HFFc6 (cell line): ENCODE results near the gene PARP8. TPM values are rescaled to one million over a fixed set of nuclear protein-coding genes. Genes with fewer than 3 reads are reported as not detected.

ENCODE experiments used
- DNase-seq: peaks from one replicate; pipeline ENCODE4 v3.0.0-alpha.2; 2018
- H3K27ac Mint-ChIP-seq: 2 replicates; pipeline ENCODE4 v1.8.0; 2020; ENCODE audit warnings: mild to moderate bottlenecking, mixed read lengths
- H3K27me3 Mint-ChIP-seq: 2 replicates; pipeline ENCODE4 v1.8.0; 2021; ENCODE audit warnings: mild to moderate bottlenecking, moderate library complexity, mixed read lengths; ENCODE audit not compliant: insufficient read depth
- H3K36me3 Mint-ChIP-seq: 2 replicates; pipeline ENCODE4 v1.8.0; 2021; ENCODE audit warnings: low read depth, mixed read lengths
- H3K4me1 Mint-ChIP-seq: 2 replicates; pipeline ENCODE4 v1.8.0; 2020; ENCODE audit warnings: low read depth, mixed read lengths
- H3K4me3 Mint-ChIP-seq: 2 replicates; pipeline ENCODE4 v1.8.0; 2020; ENCODE audit warnings: mild to moderate bottlenecking, moderate library complexity, mixed read lengths
- H3K9me3 Mint-ChIP-seq: 2 replicates; pipeline ENCODE4 v1.8.0; 2020; ENCODE audit warnings: mild to moderate bottlenecking, mixed read lengths
- CTCF ChIP-seq: fragments of 200-600 bp; sonication (generic); IDR thresholded peaks from 2 replicates; pipeline ENCODE4 v1.5.0; 2021; ENCODE audit warnings: antibody characterized with exemption, mild to moderate bottlenecking
- total RNA-seq, 6 experiments: library from RNA; stranded (reverse); fragmentation: NEBNext Ultra II Directional; extraction: Animal tissue kit (Norgen Biotek cat#: 25700); gene quantifications; 2 replicates in 1 of 6; 3 replicates in 5 of 6; pipeline ENCODE4 v1.2.3, GENCODE V29; 2021

The PARP8 gene
- total RNA-seq, 6 experiments from 2014 or later, result 0.71 to 5.5 (median 0.81) TPM

GRCh38 chr5:50873595-50874277 is 207.3 kb downstream of the PARP8 start:
- no peak for TF ChIP-seq CTCF
- peaks cover 29% of the 10 kb centered on the region for H3K9me3 Mint-ChIP-seq
- no peaks in the 10 kb centered on the region for H3K27me3 Mint-ChIP-seq

GRCh38 chr5:50874306-50875001 is 208.0 kb downstream of the PARP8 start:
- H3K27me3 Mint-ChIP-seq, result no peaks in the 10 kb centered on the region; the same call in 1 of the 2 replicates
- TF ChIP-seq CTCF, result no peak
- H3K4me1 Mint-ChIP-seq, result no peaks in the 10 kb centered on the region
- H3K4me3 Mint-ChIP-seq, result no peak overlapping the region
- H3K27ac Mint-ChIP-seq, result no peak overlapping the region
- H3K9me3 Mint-ChIP-seq, result peaks cover 29% of the 10 kb centered on the region
- no peaks in the 10 kb centered on the region for H3K36me3 Mint-ChIP-seq
- DNase-seq, result no peak

More at GRCh38 chr5:50873595-50874277, 207.3 kb downstream of the PARP8 start:
- Mint-ChIP-seq H3K4me3 (no peak overlapping the region), H3K4me1 (no peaks in the 10 kb centered on the region), H3K27ac (no peak overlapping the region), H3K36me3 (no peaks in the 10 kb centered on the region)
- DNase-seq, result no peak

GRCh38 chr5:50875002-50875344 is 208.5 kb downstream of the PARP8 start:
- H3K9me3 Mint-ChIP-seq, result peaks cover 32% of the 10 kb centered on the region
- no peak overlapping the region for H3K4me3 Mint-ChIP-seq
- DNase-seq, result no peak
- TF ChIP-seq CTCF, result no peak
- H3K27me3 Mint-ChIP-seq, result no peaks in the 10 kb centered on the region; the same call in 1 of the 2 replicates
- H3K4me1 Mint-ChIP-seq, result no peaks in the 10 kb centered on the region
- H3K36me3 Mint-ChIP-seq, result no peaks in the 10 kb centered on the region
- no peak overlapping the region for H3K27ac Mint-ChIP-seq

GRCh38 chr5:50878470-50878869 is 212.0 kb downstream of the PARP8 start:
- no peaks in the 10 kb centered on the region; the same call in 1 of the 2 replicates for H3K27me3 Mint-ChIP-seq
- DNase-seq, result no peak
- no peaks in the 10 kb centered on the region for H3K4me1 Mint-ChIP-seq
- no peak overlapping the region for H3K4me3 Mint-ChIP-seq
- TF ChIP-seq CTCF, result no peak
- H3K9me3 Mint-ChIP-seq, result peaks cover 30% of the 10 kb centered on the region
- no peak overlapping the region for H3K27ac Mint-ChIP-seq
- H3K36me3 Mint-ChIP-seq, result no peaks in the 10 kb centered on the region

- no peak for TF ChIP-seq CTCF
- Mint-ChIP-seq H3K27ac (no peak overlapping the region), H3K9me3 (peaks cover 25% of the 10 kb centered on the region), H3K36me3 (no peaks in the 10 kb centered on the region), H3K4me3 (no peak overlapping the region), H3K4me1 (no peaks in the 10 kb centered on the region), H3K27me3 (no peaks in the 10 kb centered on the region; the same call in 1 of the 2 replicates)
- DNase-seq, result no peak
These were observed 215.0 kb downstream of the PARP8 start for GRCh38 chr5:50881407-50881806.
